GM13977 (cell line): Measurements from ENCODE around the gene FGF5.

Source experiments
- DNase-seq: peaks from one replicate; pipeline ENCODE4 v3.0.0; 2012; ENCODE audit warnings: low spot score
- in situ Hi-C: fragments of 300-500 bp; cut with MboI; formaldehyde crosslinking; loops from one replicate; pipeline ENCODE4 v1.12.0; 2022; ENCODE audit warnings: low sequenced_read_pairs, low pct_unique_long_range_greater_than_20kb, mixed read lengths, inconsistent platforms; ENCODE audit not compliant: unreplicated experiment
- TF ChIP-seq, protein P1 (sequence below): IDR thresholded peaks from 2 replicates; pipeline ENCODE4 v1.5.1; 2012; ENCODE audit warnings: mild to moderate bottlenecking, control low read depth; ENCODE audit not compliant: insufficient read depth; ENCODE audit errors: extremely low read depth, missing control alignments

Gene FGF5

DNA sequence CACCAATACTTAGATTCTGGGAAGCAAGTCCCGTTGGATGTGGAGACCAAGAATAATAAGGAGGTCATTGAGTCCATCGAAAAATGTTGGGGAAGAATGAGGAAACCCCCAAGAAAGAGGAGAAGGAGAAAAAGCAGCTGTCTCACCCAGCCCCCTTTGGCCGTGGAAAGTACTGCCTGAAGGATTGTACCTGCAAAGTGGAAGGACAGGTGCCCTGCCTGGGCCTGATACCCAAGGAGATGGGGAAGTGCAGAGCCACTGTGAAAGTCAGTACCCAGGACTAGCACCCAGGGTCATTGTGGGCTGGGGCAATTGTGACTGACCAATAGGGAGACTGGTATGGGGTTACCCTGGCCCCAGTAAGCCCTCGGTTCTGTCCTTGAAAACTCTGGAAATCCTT is 55.3 kb downstream of the FGF5 start:
- TF ChIP-seq, protein P1, sequence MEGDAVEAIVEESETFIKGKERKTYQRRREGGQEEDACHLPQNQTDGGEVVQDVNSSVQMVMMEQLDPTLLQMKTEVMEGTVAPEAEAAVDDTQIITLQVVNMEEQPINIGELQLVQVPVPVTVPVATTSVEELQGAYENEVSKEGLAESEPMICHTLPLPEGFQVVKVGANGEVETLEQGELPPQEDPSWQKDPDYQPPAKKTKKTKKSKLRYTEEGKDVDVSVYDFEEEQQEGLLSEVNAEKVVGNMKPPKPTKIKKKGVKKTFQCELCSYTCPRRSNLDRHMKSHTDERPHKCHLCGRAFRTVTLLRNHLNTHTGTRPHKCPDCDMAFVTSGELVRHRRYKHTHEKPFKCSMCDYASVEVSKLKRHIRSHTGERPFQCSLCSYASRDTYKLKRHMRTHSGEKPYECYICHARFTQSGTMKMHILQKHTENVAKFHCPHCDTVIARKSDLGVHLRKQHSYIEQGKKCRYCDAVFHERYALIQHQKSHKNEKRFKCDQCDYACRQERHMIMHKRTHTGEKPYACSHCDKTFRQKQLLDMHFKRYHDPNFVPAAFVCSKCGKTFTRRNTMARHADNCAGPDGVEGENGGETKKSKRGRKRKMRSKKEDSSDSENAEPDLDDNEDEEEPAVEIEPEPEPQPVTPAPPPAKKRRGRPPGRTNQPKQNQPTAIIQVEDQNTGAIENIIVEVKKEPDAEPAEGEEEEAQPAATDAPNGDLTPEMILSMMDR: no peak
- no peak for DNase-seq
- in situ Hi-C loops: no loop called here

DNA sequence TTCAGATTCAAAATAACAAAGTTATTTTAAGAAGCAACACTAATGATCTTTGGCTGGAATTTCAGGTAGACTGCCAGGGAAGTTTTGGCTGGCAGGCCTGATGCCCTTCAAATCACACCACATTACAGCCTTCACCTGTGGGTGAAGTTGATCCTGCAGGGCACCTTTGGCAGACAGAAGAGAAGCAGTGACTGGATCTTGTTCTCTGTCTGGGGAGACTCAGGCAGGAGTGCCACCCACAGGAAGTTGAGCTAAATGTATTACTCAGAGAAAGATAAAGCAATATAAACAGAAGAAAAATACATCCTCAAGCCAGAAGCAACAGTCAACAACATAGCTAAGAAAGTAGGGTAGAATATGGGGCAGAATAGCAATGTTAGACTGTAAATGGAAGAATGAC is 56.3 kb downstream of the FGF5 start:
- in situ Hi-C loops: no loop called here
- DNase-seq: no peak
- TF ChIP-seq, protein P1: no peak

DNA sequence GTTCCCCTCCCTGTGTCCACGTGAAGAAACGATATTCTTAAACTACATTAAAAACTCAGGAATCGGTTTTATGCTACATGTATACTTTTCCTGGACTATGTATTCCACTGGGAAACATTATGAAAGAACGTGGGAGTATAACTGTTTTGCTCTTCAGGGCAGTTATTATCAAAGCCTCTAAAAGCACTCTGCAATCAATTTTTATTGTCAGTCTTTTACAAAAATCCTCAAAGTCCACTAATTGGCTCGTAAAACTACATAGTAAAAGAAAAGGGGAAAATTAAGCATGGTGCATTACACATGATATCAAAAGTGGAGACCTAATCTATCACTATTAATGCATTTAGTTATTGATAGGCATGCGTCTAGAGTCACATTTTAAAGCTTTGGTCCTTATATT is 57.7 kb downstream of the FGF5 start:
- TF ChIP-seq, protein P1: no peak
- in situ Hi-C loops: no loop called here
- no peak for DNase-seq

DNA sequence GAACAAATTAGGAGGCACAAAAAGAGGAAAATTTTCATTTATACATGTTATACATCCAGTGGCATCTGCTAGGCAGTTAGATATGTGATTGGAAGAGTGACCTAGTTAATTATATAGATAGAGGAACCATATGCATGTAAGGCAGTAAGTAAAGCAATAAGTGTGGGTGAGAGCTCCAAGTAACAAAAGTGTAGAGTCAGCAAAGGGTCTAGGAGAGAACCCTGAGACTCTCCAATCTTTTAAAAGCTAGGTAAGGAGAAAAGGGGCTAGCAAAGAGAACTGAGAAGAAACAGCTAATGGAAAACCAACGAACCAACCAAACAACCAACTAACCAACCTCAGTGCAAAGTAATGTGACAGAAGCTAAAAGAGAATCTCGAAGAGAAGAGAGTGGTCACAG is 65.2 kb downstream of the FGF5 start:
- TF ChIP-seq, protein P1: no peak
- no peak for DNase-seq
- in situ Hi-C loops: no loop called here

DNA sequence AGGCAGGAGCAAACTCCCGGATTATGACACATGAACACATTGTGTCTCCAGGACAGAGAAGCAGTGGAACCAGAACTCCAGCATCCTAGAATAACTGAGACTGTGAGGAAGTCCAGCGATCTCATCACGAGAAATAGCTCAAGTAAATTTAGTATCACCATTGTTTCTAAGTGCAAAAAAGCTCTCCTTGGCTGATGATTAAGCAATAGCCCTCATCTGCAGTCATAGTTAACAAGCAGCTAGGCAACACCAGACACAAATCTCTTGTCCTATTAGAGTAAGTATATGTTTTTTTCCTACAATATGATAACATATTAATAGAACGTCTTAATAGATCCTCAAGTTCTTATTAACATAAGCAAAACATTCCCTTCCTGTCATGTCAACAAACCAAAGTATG is 66.7 kb downstream of the FGF5 start:
- TF ChIP-seq, protein P1: no peak
- DNase-seq: no peak
- in situ Hi-C loops: no loop called here

DNA sequence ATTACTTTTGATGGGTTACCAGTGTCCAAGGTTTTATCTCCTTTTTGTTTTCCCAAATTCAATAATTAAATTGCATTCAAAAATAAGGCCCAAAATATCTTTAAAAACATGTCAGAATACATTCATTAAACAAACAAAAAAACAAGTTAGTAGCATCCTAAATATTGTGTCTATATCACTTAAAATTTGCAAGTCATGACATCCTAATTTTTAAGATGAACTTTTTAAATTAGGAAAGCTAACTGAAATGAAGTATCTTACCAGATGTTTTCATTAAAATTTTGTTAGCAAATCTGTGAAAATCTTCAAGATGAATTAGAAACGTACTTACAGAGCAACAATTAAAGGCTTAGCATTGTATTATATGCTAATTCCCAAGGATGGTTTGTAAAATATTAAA is 68.1 kb downstream of the FGF5 start:
- no peak for DNase-seq
- TF ChIP-seq, protein P1: no peak
- in situ Hi-C loops: no loop called here

DNA sequence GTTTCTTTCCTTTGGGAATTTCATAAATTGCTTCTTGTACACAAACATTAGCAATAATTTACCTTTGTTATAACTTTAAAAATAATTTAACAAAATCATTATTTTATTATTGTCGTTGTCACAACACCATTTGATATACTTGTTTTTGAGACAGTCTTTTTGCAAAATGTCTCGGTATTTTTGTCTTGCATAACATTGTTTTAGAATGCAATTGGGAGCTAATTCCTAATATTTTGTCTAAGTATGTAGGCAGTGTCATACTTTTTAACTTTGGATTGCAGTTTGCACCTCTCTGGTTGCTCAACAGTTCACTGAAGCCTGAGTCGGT is 68.7 kb downstream of the FGF5 start:
- TF ChIP-seq, protein P1: no peak
- in situ Hi-C loops: no loop called here

More for the DNA sequence above, 68.7 kb downstream of the FGF5 start:
- no peak for DNase-seq
